ENCODE measurements around the gene GLIS1.
A peak's percentile ranks its signal among the peaks of the same experiment; 100 is the strongest.
"Not testable (repeated sequence)": the region's sequence is repeated elsewhere in the genome, so short reads cannot be mapped to it uniquely, and the experiment has no call there.

The GLIS1 gene

GRCh38 chr1:53739109-53739681 is at the start of gene GLIS1:
Gene GLIS1 (minus strand): TSS chr1:53739164. CDS start chr1:53738064, 1,100 bp downstream.
- peak in 1 of 2 donors; percentile 6 for DNase-seq (ENCODE audit: low read depth in 2 of 2)

GRCh38 chr1:53787655-53788054 is 48.7 kb upstream of the GLIS1 start:
- no peak for DNase-seq (ENCODE audit: low read depth in 2 of 2)

- no peak for DNase-seq (ENCODE audit: low read depth in 2 of 2)
Measured at GRCh38 chr1:53783056-53783455, 44.1 kb upstream of the GLIS1 start.

GRCh38 chr1:53781654-53782053 is 42.7 kb upstream of the GLIS1 start:
- DNase-seq (ENCODE audit: low read depth in 2 of 2): no peak

- DNase-seq (ENCODE audit: low read depth in 2 of 2): no peak
Measured at GRCh38 chr1:53777272-53777671, 38.3 kb upstream of the GLIS1 start.

DNA sequence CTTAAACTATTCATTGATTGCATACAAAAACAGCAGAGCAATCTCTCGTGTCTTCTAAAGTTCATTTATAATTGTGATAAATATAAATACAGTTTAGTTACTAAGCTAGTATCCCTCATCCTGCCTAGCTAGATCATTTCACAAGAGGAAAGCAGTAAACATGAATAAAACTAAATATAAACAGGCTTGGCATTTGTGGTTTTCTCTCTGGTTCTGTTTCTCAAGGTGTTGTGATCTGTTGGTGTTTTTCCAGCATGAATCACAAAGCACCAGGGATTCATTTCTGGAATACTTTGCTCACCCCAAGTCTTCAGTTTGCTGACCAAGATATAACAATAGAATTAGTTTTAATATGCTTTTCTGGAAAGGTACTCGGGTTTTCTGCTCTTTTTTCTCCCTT is 32.7 kb upstream of the GLIS1 start:
- DNase-seq (ENCODE audit: low read depth in 2 of 2): no peak

DNA sequence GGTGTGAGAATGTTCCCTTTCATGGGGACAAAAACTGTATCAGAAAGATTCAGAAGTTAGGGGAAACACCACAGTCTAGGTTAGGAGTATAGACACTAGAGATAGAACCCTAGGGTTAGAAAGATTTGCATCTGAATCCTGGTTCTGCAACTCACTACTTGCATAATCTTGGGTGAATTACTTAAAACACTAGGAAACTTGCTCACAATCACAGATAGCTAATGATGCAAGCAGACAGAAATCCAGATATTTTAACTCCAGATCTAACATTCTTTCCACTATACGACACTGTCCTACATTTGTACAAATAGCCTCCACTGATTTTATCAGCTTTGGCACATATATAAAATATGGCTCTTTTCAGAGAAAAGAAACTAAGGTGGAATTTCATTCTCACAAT is 30.8 kb upstream of the GLIS1 start:
- no peak for DNase-seq (ENCODE audit: low read depth in 2 of 2)

GRCh38 chr1:53769184-53769583 is 30.2 kb upstream of the GLIS1 start:
- DNase-seq (ENCODE audit: low read depth in 2 of 2): no peak

DNA sequence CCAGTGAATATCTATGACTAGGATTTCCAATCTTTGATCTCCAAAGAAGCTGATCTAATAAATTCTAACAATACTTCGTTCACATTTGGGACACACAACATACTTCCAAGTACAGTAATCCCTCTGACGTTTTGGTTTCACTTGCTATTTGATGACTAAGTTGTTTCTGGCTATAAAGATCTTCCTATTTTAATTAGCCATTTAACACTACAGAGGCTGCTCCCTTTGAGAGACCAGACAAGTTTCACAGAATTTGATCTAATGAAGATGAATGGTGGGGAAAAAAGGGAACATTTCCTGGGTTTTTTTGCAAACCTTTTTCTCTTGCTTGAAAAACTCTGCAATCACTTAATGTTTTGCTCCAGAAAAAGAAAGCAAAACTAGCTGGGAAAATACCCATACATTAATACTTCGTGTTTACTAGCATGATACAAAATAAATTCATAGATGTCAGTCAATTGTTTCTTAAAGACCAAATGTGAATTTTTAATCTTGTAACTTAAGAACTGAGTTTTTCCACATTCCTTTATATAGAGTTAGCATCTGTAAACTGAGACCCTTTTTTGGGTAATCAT is 28.0 kb upstream of the GLIS1 start:
- no peak for DNase-seq (ENCODE audit: low read depth in 2 of 2)

GRCh38 chr1:53766194-53766742 is 27.3 kb upstream of the GLIS1 start:
- DNase-seq (ENCODE audit: low read depth in 2 of 2): no peak

DNA sequence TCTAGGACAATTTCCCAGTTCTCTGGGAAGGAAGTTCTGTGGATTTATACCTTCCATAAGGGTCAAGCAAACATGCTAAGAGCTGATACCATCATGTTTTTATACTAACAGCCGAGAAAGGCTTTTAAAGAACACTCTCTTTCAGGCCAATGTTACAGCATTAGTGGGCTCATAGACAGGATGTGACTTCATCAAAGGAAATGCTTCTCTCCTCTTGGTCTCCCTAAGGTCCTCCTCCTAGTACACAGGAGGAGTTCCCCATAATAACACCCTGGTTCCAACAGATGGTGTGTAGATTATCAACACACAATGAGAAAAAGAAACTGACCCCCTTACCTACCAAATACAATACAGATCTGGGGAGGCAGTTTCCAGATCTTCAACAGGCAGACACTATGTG is 26.7 kb upstream of the GLIS1 start:
- DNase-seq (ENCODE audit: low read depth in 2 of 2): no peak

DNA sequence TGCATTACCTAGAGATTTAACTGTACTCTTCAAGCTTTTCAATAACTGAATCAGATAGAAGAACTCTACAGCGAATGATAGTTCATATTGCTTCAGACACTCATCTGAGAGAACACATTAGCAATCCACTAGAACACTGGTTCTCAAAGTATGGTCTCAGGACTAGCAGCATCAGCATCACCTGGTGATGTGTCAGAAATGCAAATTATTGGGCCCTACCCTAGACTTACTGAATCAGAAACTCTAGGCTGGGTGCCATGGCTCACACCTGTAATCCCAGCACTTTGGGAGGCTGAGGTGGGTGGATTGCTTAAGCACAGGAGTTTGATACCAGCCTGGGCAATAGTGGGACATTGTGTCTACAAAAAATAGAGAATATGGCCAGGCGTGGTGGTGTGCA is 24.9 kb upstream of the GLIS1 start:
- DNase-seq (ENCODE audit: low read depth in 2 of 2): no peak

GRCh38 chr1:53763461-53763860 is 24.5 kb upstream of the GLIS1 start:
- DNase-seq (ENCODE audit: low read depth in 2 of 2): no peak

DNA sequence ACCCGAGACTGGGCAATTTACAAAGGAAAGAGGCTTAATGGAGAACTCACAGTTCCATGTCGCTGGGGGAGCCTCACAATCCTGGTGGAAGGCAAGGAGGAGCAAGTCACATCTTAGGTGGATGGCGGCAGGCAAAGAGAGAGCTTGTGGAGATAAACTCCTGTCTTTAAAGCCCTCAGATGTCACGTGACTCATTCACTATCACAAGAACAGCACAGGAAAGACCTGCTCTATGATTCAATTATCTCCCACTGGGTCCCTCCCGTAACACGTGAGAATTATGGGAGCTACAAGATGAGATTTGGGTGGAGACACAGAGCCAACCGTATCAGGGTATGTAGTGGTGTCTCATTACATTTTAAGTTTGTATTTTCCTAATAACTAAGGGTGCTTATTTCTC is 21.5 kb upstream of the GLIS1 start:
- not testable (repeated sequence) for DNase-seq (ENCODE audit: low read depth in 2 of 2)

DNA sequence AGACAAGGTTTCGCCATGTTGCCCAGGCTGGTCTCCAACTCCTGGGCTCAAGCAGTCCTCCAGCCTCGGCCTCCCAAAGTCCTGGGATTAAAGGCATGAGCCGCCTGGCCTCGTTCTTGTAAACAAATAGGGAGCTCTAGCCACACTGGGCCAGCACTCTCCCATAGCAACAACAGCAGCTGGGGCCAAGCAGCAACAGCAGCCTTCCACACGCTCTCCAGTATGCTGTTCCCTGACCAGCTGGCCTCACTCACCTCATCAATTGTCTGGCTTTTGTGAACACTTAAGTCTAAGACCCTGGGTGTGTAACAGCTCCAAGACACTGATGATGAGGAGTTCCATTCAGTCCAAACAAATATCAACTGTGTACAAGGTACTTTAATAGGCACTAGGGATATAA is 16.9 kb upstream of the GLIS1 start:
- no peak for DNase-seq (ENCODE audit: low read depth in 2 of 2)

GRCh38 chr1:53754484-53755312 is 15.7 kb upstream of the GLIS1 start:
- DNase-seq (ENCODE audit: low read depth in 2 of 2): no peak

DNA sequence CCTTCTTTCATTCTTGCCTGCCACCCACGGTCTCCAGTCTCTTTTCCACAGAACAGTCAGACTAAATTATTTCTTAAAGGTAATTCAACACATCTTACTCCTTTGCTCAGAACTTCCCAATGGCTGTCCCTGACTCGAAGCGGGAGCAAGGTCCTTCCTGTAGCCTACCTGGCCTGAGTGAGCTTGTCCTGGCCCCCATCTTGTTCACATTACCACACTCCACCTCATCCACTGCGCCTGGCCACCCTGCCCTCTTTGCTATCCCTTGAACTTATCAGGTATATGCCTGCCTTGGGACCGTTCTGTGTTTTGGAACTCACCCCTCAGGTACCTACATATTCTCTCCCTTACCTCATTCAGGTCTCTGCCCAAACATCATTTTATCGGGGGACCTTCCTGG is 13.3 kb upstream of the GLIS1 start:
- no peak for DNase-seq (ENCODE audit: low read depth in 2 of 2)

- no peak for DNase-seq (ENCODE audit: low read depth in 2 of 2)
Measured at GRCh38 chr1:53747841-53748240, 8.9 kb upstream of the GLIS1 start.

- no peak for DNase-seq (ENCODE audit: low read depth in 2 of 2)
Measured at GRCh38 chr1:53740621-53741105, 1.7 kb upstream of the GLIS1 start.

DNA sequence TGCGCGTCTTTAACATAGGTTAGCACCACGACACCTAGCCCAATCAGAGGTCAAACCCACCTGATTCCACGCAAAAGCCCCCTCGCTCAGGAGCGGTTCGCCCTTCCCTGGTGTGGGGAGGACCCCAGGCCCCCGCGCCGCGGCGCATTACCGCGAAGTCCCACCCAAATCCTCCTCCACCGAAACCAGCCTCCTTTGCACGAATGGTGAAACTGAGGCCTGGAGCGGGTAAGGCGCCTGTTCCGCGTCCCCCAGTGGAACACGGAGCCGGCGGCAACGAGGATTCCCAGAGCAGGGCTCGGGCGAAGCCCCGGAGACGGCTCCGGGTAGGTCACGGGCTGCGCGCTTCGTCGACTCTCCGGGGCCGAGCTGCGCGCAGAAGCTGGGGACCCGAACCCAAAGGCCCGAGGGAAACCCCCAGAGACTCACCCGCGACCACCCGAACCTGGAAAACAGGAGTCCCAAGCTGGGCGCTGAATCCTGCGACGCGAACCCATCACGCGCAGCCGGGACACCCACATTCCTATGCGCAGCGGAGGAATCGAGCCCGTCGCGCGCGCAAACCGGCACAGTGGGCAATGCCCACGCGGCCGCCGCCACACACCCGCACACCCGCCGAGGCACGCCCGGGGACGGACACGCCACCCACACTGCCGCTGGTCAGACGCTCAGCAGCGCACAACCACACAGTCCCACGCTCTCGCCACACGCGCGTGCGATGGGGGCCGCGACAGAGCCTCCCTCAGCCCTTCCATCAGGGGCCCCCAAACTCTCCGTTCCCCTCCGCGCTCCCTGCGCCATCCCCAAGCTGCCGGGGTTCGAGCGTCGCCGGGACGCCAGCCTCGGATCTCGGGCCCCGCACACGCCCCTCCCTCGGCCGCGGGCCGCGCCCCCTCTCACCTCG is 507 bp downstream of the GLIS1 start:
- DNase-seq (ENCODE audit: low read depth in 2 of 2): no peak

GRCh38 chr1:53737648-53738204 is 1.2 kb downstream of the GLIS1 start:
- DNase-seq (ENCODE audit: low read depth in 2 of 2): no peak

Data from activated CD8-positive, alpha-beta memory T cell treated with anti-CD3 and anti-CD28 coated beads for 4 hours (primary cell).